Muscle of leg (tissue), 11 donors: Measurements from ENCODE around the gene FAM43B. TPM values are rescaled to one million over a fixed set of nuclear protein-coding genes. Genes with fewer than 3 reads are reported as not detected.

Source experiments
- DNase-seq: peaks from one replicate; pipeline ENCODE4 v3.0.0; 2013
- H3K27ac ChIP-seq: one replicate; pipeline ENCODE4 v1.5.1; 2013; ENCODE audit warnings: mild to moderate bottlenecking, low read length, control low read depth
- H3K27me3 ChIP-seq: one replicate; pipeline ENCODE4 v1.6.1; 2013; ENCODE audit warnings: low read length; ENCODE audit not compliant: control insufficient read depth, insufficient read depth
- H3K36me3 ChIP-seq: one replicate; pipeline ENCODE4 v1.6.1; 2013; ENCODE audit warnings: low read length; ENCODE audit not compliant: control insufficient read depth, insufficient read depth
- H3K4me1 ChIP-seq: one replicate; pipeline ENCODE4 v1.6.1; 2013; ENCODE audit warnings: low read length; ENCODE audit not compliant: control insufficient read depth, insufficient read depth
- H3K4me3 ChIP-seq: one replicate; pipeline ENCODE4 v1.5.1; 2013; ENCODE audit warnings: low read length, control low read depth
- H3K9me3 ChIP-seq: replicated peaks from 2 replicates; pipeline ENCODE4 v1.6.1; 2013; ENCODE audit warnings: low read depth, low read length; ENCODE audit not compliant: control insufficient read depth
- WGBS: methylation state at CpG from one replicate; pipeline ENCODE4 v1.1.5; 2013; ENCODE audit warnings: missing lambda C conversion rate; ENCODE audit not compliant: insufficient coverage; 5-methylcytosine and 5-hydroxymethylcytosine counted together
- polyA plus RNA-seq, 8 donors: library from polyadenylated mRNA; unstranded; fragments of 120-200 nt; gene quantifications; one replicate each; pipeline versions ENCODE4 v1.2.1 to v1.2.3, GENCODE V29; 2013; ENCODE audit warnings: inconsistent platforms in 1 of 8, low replicate concordance in 1 of 8; ENCODE audit not compliant: insufficient read length in 8 of 8, insufficient read depth in 1 of 8
- total RNA-seq: library from RNA; stranded (reverse); fragments of 120-200 nt; gene quantifications from one replicate; pipeline ENCODE4 v1.2.4, GENCODE V29; 2013

The FAM43B gene
- total and polyA plus RNA-seq, 9 donors: 0.48 to 2.3 (median 1.0) TPM

GRCh38 chr1:20526267-20526666, 26.1 kb upstream of the FAM43B start:
- Histone ChIP-seq H3K27me3 (peaks cover 9% of the 10 kb centered on the region), H3K4me1 (no peaks in the 10 kb centered on the region), H3K27ac (no peak overlapping the region), H3K4me3 (no peak overlapping the region), H3K36me3 (no peaks in the 10 kb centered on the region), H3K9me3 (no peaks in the 10 kb centered on the region)
- no peak for DNase-seq
- WGBS: 79% methylated on average over 4 of the region's 6 CpGs

- Histone ChIP-seq H3K27me3 (peaks cover 11% of the 10 kb centered on the region), H3K27ac (no peak overlapping the region), H3K4me1 (no peaks in the 10 kb centered on the region), H3K4me3 (no peak overlapping the region), H3K9me3 (no peaks in the 10 kb centered on the region), H3K36me3 (no peaks in the 10 kb centered on the region)
- WGBS: 60% methylated on average over 5 of the region's 7 CpGs
- DNase-seq: no peak
These were observed 24.2 kb upstream of the FAM43B start for GRCh38 chr1:20528221-20528620.

- Histone ChIP-seq H3K9me3 (no peaks in the 10 kb centered on the region), H3K27me3 (peaks cover 17% of the 10 kb centered on the region), H3K27ac (no peak overlapping the region), H3K4me1 (no peaks in the 10 kb centered on the region), H3K4me3 (no peak overlapping the region), H3K36me3 (no peaks in the 10 kb centered on the region)
- WGBS: 61% methylated on average over 2 of the region's 8 CpGs
- DNase-seq: no peak
These were observed 22.1 kb upstream of the FAM43B start for GRCh38 chr1:20530306-20530705.

- WGBS: 54% methylated on average over 5 of the region's 6 CpGs
- Histone ChIP-seq H3K27ac (no peak overlapping the region), H3K4me1 (no peaks in the 10 kb centered on the region), H3K27me3 (peaks cover 17% of the 10 kb centered on the region), H3K4me3 (no peak overlapping the region), H3K36me3 (no peaks in the 10 kb centered on the region), H3K9me3 (no peaks in the 10 kb centered on the region)
- DNase-seq: no peak
These were observed 21.5 kb upstream of the FAM43B start for GRCh38 chr1:20530901-20531300.

- H3K9me3 ChIP-seq: no peaks in the 10 kb centered on the region
- H3K27ac ChIP-seq: no peak overlapping the region
- 26% methylated on average over 4 of the region's 4 CpGs for WGBS
- no peak overlapping the region for H3K4me3 ChIP-seq
- no peaks in the 10 kb centered on the region for H3K36me3 ChIP-seq
- no peaks in the 10 kb centered on the region for H3K4me1 ChIP-seq
- DNase-seq: no peak
- peaks cover 16% of the 10 kb centered on the region for H3K27me3 ChIP-seq
These were observed 18.7 kb upstream of the FAM43B start for GRCh38 chr1:20533635-20534034.

- H3K36me3 ChIP-seq: no peaks in the 10 kb centered on the region
- H3K4me1 ChIP-seq: no peaks in the 10 kb centered on the region
- no peaks in the 10 kb centered on the region for H3K9me3 ChIP-seq
- peaks cover 16% of the 10 kb centered on the region for H3K27me3 ChIP-seq
- DNase-seq: no peak
- no peak overlapping the region for H3K4me3 ChIP-seq
- 54% methylated on average over 10 of the region's 12 CpGs for WGBS
- H3K27ac ChIP-seq: no peak overlapping the region
These were observed 17.5 kb upstream of the FAM43B start for GRCh38 chr1:20534659-20535417.

GRCh38 chr1:20538227-20538626, 14.1 kb upstream of the FAM43B start:
- no peak for DNase-seq
- Histone ChIP-seq H3K36me3 (no peaks in the 10 kb centered on the region), H3K4me1 (no peaks in the 10 kb centered on the region), H3K27me3 (peaks cover 19% of the 10 kb centered on the region), H3K4me3 (no peak overlapping the region), H3K27ac (no peak overlapping the region), H3K9me3 (no peaks in the 10 kb centered on the region)
- no CpG with 5 or more reads among the region's 2 CpGs for WGBS

GRCh38 chr1:20538760-20539551, 13.4 kb upstream of the FAM43B start:
- Histone ChIP-seq H3K36me3 (no peaks in the 10 kb centered on the region), H3K9me3 (no peaks in the 10 kb centered on the region), H3K27ac (no peak overlapping the region), H3K27me3 (peaks cover 17% of the 10 kb centered on the region), H3K4me1 (no peaks in the 10 kb centered on the region), H3K4me3 (no peak overlapping the region)
- DNase-seq: no peak
- 63% methylated on average over 2 of the region's 3 CpGs for WGBS

GRCh38 chr1:20540281-20540680, 12.1 kb upstream of the FAM43B start:
- Histone ChIP-seq H3K4me3 (no peak overlapping the region), H3K36me3 (no peaks in the 10 kb centered on the region), H3K4me1 (no peaks in the 10 kb centered on the region), H3K9me3 (no peaks in the 10 kb centered on the region), H3K27me3 (peaks cover 16% of the 10 kb centered on the region), H3K27ac (no peak overlapping the region)
- DNase-seq: no peak
- WGBS: no CpG with 5 or more reads among the region's 1 CpG

- Histone ChIP-seq H3K27ac (no peak overlapping the region), H3K27me3 (peaks cover 26% of the 10 kb centered on the region), H3K4me1 (peaks cover 1% of the 10 kb centered on the region), H3K4me3 (no peak overlapping the region), H3K9me3 (no peaks in the 10 kb centered on the region), H3K36me3 (no peaks in the 10 kb centered on the region)
- no peak for DNase-seq
- WGBS: 79% methylated on average over 2 of the region's 3 CpGs
These were observed 5.7 kb upstream of the FAM43B start for GRCh38 chr1:20546637-20547036.
